GM23338 (cell line): Measurements from ENCODE around the gene KCNH8. TPM values are rescaled to one million over a fixed set of nuclear protein-coding genes. Genes with fewer than 3 reads are reported as not detected.
A peak's percentile ranks its signal among the peaks of the same experiment; 100 is the strongest.

Source experiments
- ATAC-seq: fragments of 200-7000 bp; cut with Tn5 transposase; 3 replicates; pipeline ENCODE4 v1.9.1; 2020
- DNase-seq: peaks from one replicate; pipeline ENCODE4 v3.0.0-alpha.2; 2015; ENCODE audit warnings: low spot score
- H2AFZ ChIP-seq: fragments of 200-600 bp; sonication (generic); 2 replicates; pipeline ENCODE4 v1.8.0; 2016; ENCODE audit warnings: antibody characterized with exemption, mild to moderate bottlenecking, moderate library complexity
- H3F3A ChIP-seq: fragments of 200-600 bp; sonication (generic); replicated peaks from 2 replicates; pipeline ENCODE4 v1.8.0; 2017; ENCODE audit warnings: antibody characterized with exemption, mixed run types, low read depth
- H3K27ac ChIP-seq: fragments of 200-600 bp; sonication (generic); 2 replicates; pipeline ENCODE4 v1.6.1; 2016; ENCODE audit warnings: low read depth
- H3K27me3 ChIP-seq: fragments of 200-600 bp; sonication (generic); 2 replicates; pipeline ENCODE4 v1.8.0; 2016; ENCODE audit warnings: mild to moderate bottlenecking, mixed run types, moderate library complexity; ENCODE audit not compliant: insufficient read depth
- H3K36me3 ChIP-seq: fragments of 200-600 bp; sonication (generic); 2 replicates; pipeline ENCODE4 v1.8.0; 2016; ENCODE audit warnings: mild to moderate bottlenecking; ENCODE audit not compliant: insufficient read depth
- H3K4me1 ChIP-seq: fragments of 200-600 bp; sonication (generic); 2 replicates; pipeline ENCODE4 v1.8.0; 2016; ENCODE audit warnings: mild to moderate bottlenecking, moderate library complexity; ENCODE audit not compliant: insufficient read depth
- H3K4me2 ChIP-seq: fragments of 200-600 bp; sonication (generic); 2 replicates; pipeline ENCODE4 v1.7.1; 2017; ENCODE audit warnings: mixed run types
- H3K4me3 ChIP-seq: fragments of 200-600 bp; sonication (generic); 2 replicates; pipeline ENCODE4 v1.6.1; 2016; ENCODE audit warnings: mixed run types
- H3K79me2 ChIP-seq: fragments of 200-600 bp; sonication (generic); replicated peaks from 2 replicates; pipeline ENCODE4 v1.8.0; 2017; ENCODE audit warnings: mild to moderate bottlenecking; ENCODE audit not compliant: insufficient read depth
- H3K9me2 ChIP-seq: fragments of 200-600 bp; sonication (generic); 2 replicates; pipeline ENCODE4 v1.8.0; 2017; ENCODE audit not compliant: insufficient read depth
- H4K20me1 ChIP-seq: fragments of 200-600 bp; sonication (generic); replicated peaks from 2 replicates; pipeline ENCODE4 v1.8.0; 2017; ENCODE audit warnings: mild to moderate bottlenecking; ENCODE audit not compliant: insufficient read depth
- H3K27ac Mint-ChIP-seq: 2 replicates; pipeline ENCODE4 v1.8.0; 2020; ENCODE audit warnings: inconsistent platforms, mild to moderate bottlenecking, moderate library complexity, mixed read lengths
- H3K27me3 Mint-ChIP-seq: 3 replicates; pipeline ENCODE4 v1.8.0; 2022; ENCODE audit warnings: low read depth, mild to moderate bottlenecking, moderate library complexity, mixed read lengths, inconsistent platforms; ENCODE audit not compliant: insufficient read depth, poor library complexity
- H3K36me3 Mint-ChIP-seq: 3 replicates; pipeline ENCODE4 v1.8.0; 2021; ENCODE audit warnings: low read depth, mild to moderate bottlenecking, inconsistent platforms, moderate library complexity, mixed read lengths
- H3K4me1 Mint-ChIP-seq: 3 replicates; pipeline ENCODE4 v1.8.0; 2020; ENCODE audit warnings: mild to moderate bottlenecking, inconsistent platforms, mixed read lengths
- H3K4me3 Mint-ChIP-seq: 3 replicates; pipeline ENCODE4 v1.8.0; 2021; ENCODE audit warnings: moderate library complexity, mild to moderate bottlenecking, inconsistent platforms, mixed read lengths
- H3K9me3 Mint-ChIP-seq: 3 replicates; pipeline ENCODE4 v1.8.0; 2020; ENCODE audit warnings: moderate library complexity, mild to moderate bottlenecking, inconsistent platforms, mixed read lengths
- CREB1 ChIP-seq: fragments of 250-450 bp; sonication (Bioruptor Pico); IDR thresholded peaks from 2 replicates; pipeline ENCODE4 v1.5.0; 2020; ENCODE audit warnings: low read depth, mild to moderate bottlenecking, moderate library complexity
- EZH2 ChIP-seq: fragments of 200-600 bp; sonication (generic); IDR thresholded peaks from one replicate; pipeline ENCODE4 v1.8.0; 2017; ENCODE audit warnings: antibody characterized with exemption, mild to moderate bottlenecking, low read depth; ENCODE audit not compliant: unreplicated experiment
- EZH2phosphoT487 ChIP-seq: fragments of 200-600 bp; sonication (generic); IDR thresholded peaks from one replicate; pipeline ENCODE4 v1.8.1; 2018; ENCODE audit warnings: antibody characterized with exemption; ENCODE audit not compliant: unreplicated experiment
- NANOG ChIP-seq: IDR thresholded peaks from 2 replicates; pipeline ENCODE4 v1.6.1; 2016; ENCODE audit warnings: antibody characterized with exemption, borderline replicate concordance
- STAT1 ChIP-seq: IDR thresholded peaks from one replicate; pipeline ENCODE4 v1.6.1; 2016; ENCODE audit warnings: antibody characterized with exemption; ENCODE audit not compliant: unreplicated experiment
- ZNF114 ChIP-seq: fragments of 250-450 bp; sonication (Bioruptor Pico); IDR thresholded peaks from 2 replicates; pipeline ENCODE4 v1.5.0; 2020; ENCODE audit warnings: mild to moderate bottlenecking, moderate library complexity
- ZNF331 ChIP-seq: fragments of 250-450 bp; sonication (Bioruptor Pico); IDR thresholded peaks from 2 replicates; pipeline ENCODE4 v1.5.0; 2020; ENCODE audit warnings: low read depth, mild to moderate bottlenecking, moderate library complexity
- polyA plus RNA-seq: library from polyadenylated mRNA; unstranded; fragments of >200 nt; fragmentation: Nextera tagmentation; extraction: Ambion mirVana; gene quantifications from 2 replicates; pipeline ENCODE4 v1.2.1, GENCODE V29; 2016
- total RNA-seq: library from RNA; depleted of rRNA; stranded (reverse); fragments of >200 nt; shearing (Covaris generic); gene quantifications from 2 replicates; pipeline ENCODE4 v1.2.3, GENCODE V29; 2014
- TF ChIP-seq, protein P1 (sequence below): fragments of 250-450 bp; sonication (Bioruptor Pico); IDR thresholded peaks from 2 replicates; pipeline ENCODE4 v1.5.0; 2020; ENCODE audit warnings: mild to moderate bottlenecking, moderate library complexity

The KCNH8 gene
- total and polyA plus RNA-seq, 2 experiments from 2014 or later: 1.3 to 3.4 TPM

DNA sequence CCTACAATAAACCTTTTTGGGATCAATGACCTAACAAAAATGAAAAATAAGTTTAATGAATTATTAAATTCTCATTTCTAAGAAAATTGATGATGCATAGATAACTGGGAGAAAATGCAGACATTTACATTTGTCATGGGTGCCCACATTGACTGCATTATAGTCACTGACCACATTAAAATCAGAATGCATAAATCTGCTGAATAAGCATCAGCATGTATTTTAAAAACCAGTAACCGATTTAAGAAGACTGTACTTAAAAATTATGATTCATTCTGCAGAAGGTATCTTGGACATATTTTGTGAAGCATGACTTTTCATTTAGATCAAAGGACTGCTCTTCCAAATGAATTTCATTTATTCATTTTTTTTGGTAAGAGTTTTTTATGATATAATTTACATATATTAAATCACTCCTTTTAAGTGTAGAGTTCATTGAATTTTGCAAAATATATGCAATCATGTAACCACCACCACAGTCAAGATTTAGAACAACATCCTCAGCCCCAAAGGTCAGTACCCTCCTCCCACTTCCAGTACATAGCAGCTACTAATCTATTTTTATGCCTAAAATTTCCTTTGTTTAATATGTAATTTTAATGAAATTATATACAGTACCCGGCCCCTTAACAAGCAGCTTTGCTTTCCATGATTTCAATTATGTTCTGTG is 11.8 kb downstream of the KCNH8 start (continued):
- no peak for TF ChIP-seq ZNF114 (CRISPR knock-in tag)
- no peak for TF ChIP-seq NANOG
- TF ChIP-seq EZH2phosphoT487: no peak
- TF ChIP-seq STAT1: no peak
- TF ChIP-seq EZH2: no peak
- TF ChIP-seq CREB1 (CRISPR knock-in tag): no peak

DNA sequence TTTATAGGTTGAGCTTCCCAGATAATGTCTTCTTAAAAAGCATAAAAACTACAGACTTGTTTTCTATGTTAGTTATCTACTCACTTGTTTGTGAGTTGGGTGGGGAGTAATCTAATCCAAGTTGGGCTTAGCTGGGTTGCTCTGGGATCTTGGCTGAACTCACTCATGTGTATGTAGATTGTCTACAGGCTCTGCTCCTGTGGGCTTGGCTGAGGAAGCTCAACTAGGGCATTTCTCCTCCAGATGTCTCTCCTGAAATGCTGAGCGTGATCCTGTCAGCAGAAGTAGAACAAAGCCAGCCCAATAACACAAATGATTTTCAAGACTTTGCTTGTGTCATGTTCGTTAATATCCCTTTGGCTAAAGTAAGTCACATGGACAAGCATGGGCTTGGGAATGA is 17.3 kb downstream of the KCNH8 start:
- Histone ChIP-seq H3K4me3 (no peak overlapping the region), H3K36me3 (no peaks in the 10 kb centered on the region), H3K4me2 (no peak overlapping the region), H3K9me2 (no peaks in the 10 kb centered on the region), H2AFZ (no peak overlapping the region), H3K27me3 (no peaks in the 10 kb centered on the region), H4K20me1 (no peaks in the 10 kb centered on the region), H3K27ac (no peak overlapping the region), H3F3A (no peaks in the 10 kb centered on the region), H3K4me1 (peaks cover 4% of the 10 kb centered on the region; the same call in 1 of the 2 replicates), H3K79me2 (no peaks in the 10 kb centered on the region)
- no peaks in the 10 kb centered on the region; the same call in 2 of the 3 replicates for H3K9me3 Mint-ChIP-seq
- peaks cover 12% of the 10 kb centered on the region for H3K4me1 Mint-ChIP-seq
- TF ChIP-seq, protein P1, sequence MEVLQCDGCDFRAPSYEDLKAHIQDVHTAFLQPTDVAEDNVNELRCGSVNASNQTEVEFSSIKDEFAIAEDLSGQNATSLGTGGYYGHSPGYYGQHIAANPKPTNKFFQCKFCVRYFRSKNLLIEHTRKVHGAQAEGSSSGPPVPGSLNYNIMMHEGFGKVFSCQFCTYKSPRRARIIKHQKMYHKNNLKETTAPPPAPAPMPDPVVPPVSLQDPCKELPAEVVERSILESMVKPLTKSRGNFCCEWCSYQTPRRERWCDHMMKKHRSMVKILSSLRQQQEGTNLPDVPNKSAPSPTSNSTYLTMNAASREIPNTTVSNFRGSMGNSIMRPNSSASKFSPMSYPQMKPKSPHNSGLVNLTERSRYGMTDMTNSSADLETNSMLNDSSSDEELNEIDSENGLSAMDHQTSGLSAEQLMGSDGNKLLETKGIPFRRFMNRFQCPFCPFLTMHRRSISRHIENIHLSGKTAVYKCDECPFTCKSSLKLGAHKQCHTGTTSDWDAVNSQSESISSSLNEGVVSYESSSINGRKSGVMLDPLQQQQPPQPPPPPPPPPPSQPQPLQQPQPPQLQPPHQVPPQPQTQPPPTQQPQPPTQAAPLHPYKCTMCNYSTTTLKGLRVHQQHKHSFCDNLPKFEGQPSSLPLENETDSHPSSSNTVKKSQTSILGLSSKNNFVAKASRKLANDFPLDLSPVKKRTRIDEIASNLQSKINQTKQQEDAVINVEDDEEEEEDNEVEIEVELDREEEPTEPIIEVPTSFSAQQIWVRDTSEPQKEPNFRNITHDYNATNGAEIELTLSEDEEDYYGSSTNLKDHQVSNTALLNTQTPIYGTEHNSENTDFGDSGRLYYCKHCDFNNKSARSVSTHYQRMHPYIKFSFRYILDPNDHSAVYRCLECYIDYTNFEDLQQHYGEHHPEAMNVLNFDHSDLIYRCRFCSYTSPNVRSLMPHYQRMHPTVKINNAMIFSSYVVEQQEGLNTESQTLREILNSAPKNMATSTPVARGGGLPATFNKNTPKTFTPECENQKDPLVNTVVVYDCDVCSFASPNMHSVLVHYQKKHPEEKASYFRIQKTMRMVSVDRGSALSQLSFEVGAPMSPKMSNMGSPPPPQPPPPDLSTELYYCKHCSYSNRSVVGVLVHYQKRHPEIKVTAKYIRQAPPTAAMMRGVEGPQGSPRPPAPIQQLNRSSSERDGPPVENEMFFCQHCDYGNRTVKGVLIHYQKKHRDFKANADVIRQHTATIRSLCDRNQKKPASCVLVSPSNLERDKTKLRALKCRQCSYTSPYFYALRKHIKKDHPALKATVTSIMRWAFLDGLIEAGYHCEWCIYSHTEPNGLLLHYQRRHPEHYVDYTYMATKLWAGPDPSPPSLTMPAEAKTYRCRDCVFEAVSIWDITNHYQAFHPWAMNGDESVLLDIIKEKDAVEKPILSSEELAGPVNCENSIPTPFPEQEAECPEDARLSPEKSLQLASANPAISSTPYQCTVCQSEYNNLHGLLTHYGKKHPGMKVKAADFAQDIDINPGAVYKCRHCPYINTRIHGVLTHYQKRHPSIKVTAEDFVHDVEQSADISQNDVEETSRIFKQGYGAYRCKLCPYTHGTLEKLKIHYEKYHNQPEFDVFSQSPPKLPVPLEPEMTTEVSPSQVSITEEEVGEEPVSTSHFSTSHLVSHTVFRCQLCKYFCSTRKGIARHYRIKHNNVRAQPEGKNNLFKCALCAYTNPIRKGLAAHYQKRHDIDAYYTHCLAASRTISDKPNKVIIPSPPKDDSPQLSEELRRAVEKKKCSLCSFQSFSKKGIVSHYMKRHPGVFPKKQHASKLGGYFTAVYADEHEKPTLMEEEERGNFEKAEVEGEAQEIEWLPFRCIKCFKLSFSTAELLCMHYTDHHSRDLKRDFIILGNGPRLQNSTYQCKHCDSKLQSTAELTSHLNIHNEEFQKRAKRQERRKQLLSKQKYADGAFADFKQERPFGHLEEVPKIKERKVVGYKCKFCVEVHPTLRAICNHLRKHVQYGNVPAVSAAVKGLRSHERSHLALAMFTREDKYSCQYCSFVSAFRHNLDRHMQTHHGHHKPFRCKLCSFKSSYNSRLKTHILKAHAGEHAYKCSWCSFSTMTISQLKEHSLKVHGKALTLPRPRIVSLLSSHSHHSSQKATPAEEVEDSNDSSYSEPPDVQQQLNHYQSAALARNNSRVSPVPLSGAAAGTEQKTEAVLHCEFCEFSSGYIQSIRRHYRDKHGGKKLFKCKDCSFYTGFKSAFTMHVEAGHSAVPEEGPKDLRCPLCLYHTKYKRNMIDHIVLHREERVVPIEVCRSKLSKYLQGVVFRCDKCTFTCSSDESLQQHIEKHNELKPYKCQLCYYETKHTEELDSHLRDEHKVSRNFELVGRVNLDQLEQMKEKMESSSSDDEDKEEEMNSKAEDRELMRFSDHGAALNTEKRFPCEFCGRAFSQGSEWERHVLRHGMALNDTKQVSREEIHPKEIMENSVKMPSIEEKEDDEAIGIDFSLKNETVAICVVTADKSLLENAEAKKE (CRISPR knock-in tag): 0 out of 2 replicates have a peak, but pooled peaks have one; percentile 19
- TF ChIP-seq ZNF331: no peak
- H3K4me3 Mint-ChIP-seq: no peak overlapping the region
- DNase-seq (peak; percentile 14), ATAC-seq (no peak)
- H3K27ac Mint-ChIP-seq: peak overlapping the region; percentile 59
- H3K27me3 Mint-ChIP-seq: no peaks in the 10 kb centered on the region
- H3K36me3 Mint-ChIP-seq: no peaks in the 10 kb centered on the region
